ENCODE results near the gene DCLK2.
A peak's percentile ranks its signal among the peaks of the same experiment; 100 is the strongest.

The DCLK2 gene

GRCh38 chr4:150069353-150069752 is 8.9 kb upstream of the DCLK2 start:
- DNase-seq: no peak

- DNase-seq: no peak
Measured at GRCh38 chr4:150070464-150071170, 7.6 kb upstream of the DCLK2 start.

GRCh38 chr4:150072471-150072870 is 5.8 kb upstream of the DCLK2 start:
- no peak for DNase-seq

- DNase-seq: no peak
Measured at GRCh38 chr4:150072906-150073714, 5.1 kb upstream of the DCLK2 start.

- DNase-seq: no peak
Measured at GRCh38 chr4:150074064-150074463, 4.2 kb upstream of the DCLK2 start.

- peak in 25 of 56 donors; percentile 19 to 70 (median 41) for DNase-seq
Measured at GRCh38 chr4:150078579-150079080, 385 bp downstream of the DCLK2 start.

- peak in 20 of 56 donors; percentile 4 to 60 (median 30) for DNase-seq
Measured at GRCh38 chr4:150079081-150079581, 886 bp downstream of the DCLK2 start.

- DNase-seq: no peak
Measured at GRCh38 chr4:150080337-150080736, 2.1 kb downstream of the DCLK2 start.

- DNase-seq: no peak
Measured at GRCh38 chr4:150080875-150081274, 2.6 kb downstream of the DCLK2 start.

- DNase-seq: no peak
Measured at GRCh38 chr4:150082241-150082640, 4.0 kb downstream of the DCLK2 start.

GRCh38 chr4:150087006-150087405 is 8.8 kb downstream of the DCLK2 start:
- DNase-seq: no peak

- no peak for DNase-seq
Measured at GRCh38 chr4:150089732-150090131, 11.5 kb downstream of the DCLK2 start.

GRCh38 chr4:150090836-150091235 is 12.6 kb downstream of the DCLK2 start:
- no peak for DNase-seq

- no peak for DNase-seq
Measured at GRCh38 chr4:150094676-150095075, 16.4 kb downstream of the DCLK2 start.

- DNase-seq: peak in 2 of 56 donors; percentile 0 to 15
Measured at GRCh38 chr4:150096625-150097024, 18.4 kb downstream of the DCLK2 start.

GRCh38 chr4:150098214-150098613 is 20.0 kb downstream of the DCLK2 start:
- no peak for DNase-seq

- no peak for DNase-seq
Measured at GRCh38 chr4:150104404-150105027, 26.3 kb downstream of the DCLK2 start.

GRCh38 chr4:150106886-150107285 is 28.6 kb downstream of the DCLK2 start:
- no peak for DNase-seq

GRCh38 chr4:150108691-150109090 is 30.4 kb downstream of the DCLK2 start:
- no peak for DNase-seq

- no peak for DNase-seq
Measured at GRCh38 chr4:150114641-150115040, 36.4 kb downstream of the DCLK2 start.

GRCh38 chr4:150115851-150116250 is 37.6 kb downstream of the DCLK2 start:
- no peak for DNase-seq

- no peak for DNase-seq
Measured at GRCh38 chr4:150116506-150116905, 38.3 kb downstream of the DCLK2 start.

All from amygdala (tissue), 56 donors.